Uterus (tissue), 4 donors: Measurements from ENCODE around the gene ZIC4. TPM values are rescaled to one million over a fixed set of nuclear protein-coding genes. Genes with fewer than 3 reads are reported as not detected.

ENCODE experiments used
- DNase-seq, 2 donors: peaks; one replicate each; pipeline ENCODE4 v3.0.0-alpha.2; 2019 to 2020
- H3K27ac ChIP-seq, 2 donors: fragments of 200-600 bp; sonication (generic); 1 replicate in 1 of 2; 2 replicates in 1 of 2; pipeline ENCODE4 v1.5.1; 2016 to 2018
- H3K27me3 ChIP-seq, 2 donors: fragments of 200-600 bp; sonication (generic); one replicate each; pipeline ENCODE4 v1.5.1; 2018 to 2019; ENCODE audit warnings: control low read depth in 1 of 2
- H3K36me3 ChIP-seq, 2 donors: fragments of 200-600 bp; sonication (generic); one replicate each; pipeline ENCODE4 v1.5.1; 2019; ENCODE audit warnings: control low read depth in 1 of 2
- H3K4me1 ChIP-seq, 2 donors: fragments of 200-600 bp; sonication (generic); one replicate each; pipeline ENCODE4 v1.5.1; 2018 to 2019; ENCODE audit warnings: control low read depth in 1 of 2
- H3K4me3 ChIP-seq, 2 donors: fragments of 200-600 bp; sonication (generic); 1 replicate in 1 of 2; 2 replicates in 1 of 2; pipeline ENCODE4 v1.5.1; 2018 to 2019; ENCODE audit warnings: mild to moderate bottlenecking in 1 of 2
- H3K9me3 ChIP-seq, 2 donors: fragments of 200-600 bp; sonication (generic); one replicate each; pipeline ENCODE4 v1.5.1; 2019; ENCODE audit warnings: control low read depth in 1 of 2
- CTCF ChIP-seq, 4 experiments: fragments of 200-600 bp in 2 of 4; fragments of 450-650 bp in 2 of 4; sonication (generic) in 2 of 4; IDR thresholded peaks; one replicate each; pipeline ENCODE4 v1.5.1; 2016 to 2019; ENCODE audit warnings: antibody characterized with exemption in 4 of 4, mild to moderate bottlenecking in 2 of 4, moderate library complexity in 1 of 4
- POLR2A ChIP-seq, 2 donors: fragments of 450-650 bp; IDR thresholded peaks; one replicate each; pipeline ENCODE4 v1.6.1; 2016; ENCODE audit warnings: antibody characterized with exemption in 2 of 2, mild to moderate bottlenecking in 1 of 2, moderate library complexity in 1 of 2
- intact Hi-C: fragments of 100-400 bp; cut with DNase I; formaldehyde crosslinking; loops from one replicate; pipeline ENCODE4 v1.15.1; 2023; ENCODE audit warnings: low total_unique reads
- total RNA-seq, 4 donors: library from RNA; depleted of rRNA in 3 of 4; stranded (reverse); fragments of >200 nt in 3 of 4; gene quantifications; one replicate each; pipeline versions ENCODE4 v1.1.0 to v1.2.4, GENCODE V29; 2014 to 2023
- donor health status: DM: yes; HTN: yes; CAD: no.

The ZIC4 gene
- total RNA-seq, 4 donors from 2014 or later, result not detected

- Histone ChIP-seq H3K4me3 (no peak overlapping the region), H3K27ac (no peak overlapping the region), H3K36me3 (no peaks in the 10 kb centered on the region), H3K27me3 (peaks cover 35 to 96% of the 10 kb centered on the region in 2 donors), H3K9me3 (no peaks in the 10 kb centered on the region), H3K4me1 (peaks cover 0 to 15% of the 10 kb centered on the region in 2 donors)
- no peak for TF ChIP-seq CTCF (IDR thresholded peaks at IDR 0.05)
- no peak for TF ChIP-seq POLR2A (IDR thresholded peaks at IDR 0.05)
- intact Hi-C loops, result no loop called here
- DNase-seq, result no peak
These were observed 5.5 kb upstream of the ZIC4 start for GRCh38 chr3:147411815-147412241.

GRCh38 chr3:147411238-147411814, 5.0 kb upstream of the ZIC4 start:
- peak overlapping the region in 1 of 2 donors; percentile 17 for H3K4me3 ChIP-seq
- DNase-seq, result no peak
- H3K27me3 ChIP-seq, result peaks cover 35 to 97% of the 10 kb centered on the region in 2 donors
- H3K27ac ChIP-seq, result no peak overlapping the region
- H3K4me1 ChIP-seq, result peaks cover 0 to 15% of the 10 kb centered on the region in 2 donors
- intact Hi-C loops, result no loop called here
- H3K36me3 ChIP-seq, result no peaks in the 10 kb centered on the region
- H3K9me3 ChIP-seq, result no peaks in the 10 kb centered on the region
- no peak for TF ChIP-seq POLR2A (IDR thresholded peaks at IDR 0.05)
- TF ChIP-seq CTCF (IDR thresholded peaks at IDR 0.05), result no peak

- peak overlapping the region in 1 of 2 donors; percentile 17 for H3K4me3 ChIP-seq
- H3K27me3 ChIP-seq, result peaks cover 35 to 97% of the 10 kb centered on the region in 2 donors
- intact Hi-C loops, result no loop called here
- H3K4me1 ChIP-seq, result peaks cover 0 to 15% of the 10 kb centered on the region in 2 donors
- no peaks in the 10 kb centered on the region for H3K36me3 ChIP-seq
- TF ChIP-seq CTCF (IDR thresholded peaks at IDR 0.05), result no peak
- no peak for TF ChIP-seq POLR2A (IDR thresholded peaks at IDR 0.05)
- H3K9me3 ChIP-seq, result no peaks in the 10 kb centered on the region
- DNase-seq, result no peak
- no peak overlapping the region for H3K27ac ChIP-seq
These were observed 4.3 kb upstream of the ZIC4 start for GRCh38 chr3:147410526-147411237.

GRCh38 chr3:147410116-147410525, 3.8 kb upstream of the ZIC4 start:
- TF ChIP-seq POLR2A (IDR thresholded peaks at IDR 0.05) (no peak), CTCF (IDR thresholded peaks at IDR 0.05) (no peak)
- intact Hi-C loops, result no loop called here
- H3K4me3 ChIP-seq, result peak overlapping the region in 1 of 2 donors; percentile 17
- H3K27ac ChIP-seq, result no peak overlapping the region
- H3K27me3 ChIP-seq, result peaks cover 34 to 97% of the 10 kb centered on the region in 2 donors
- no peaks in the 10 kb centered on the region for H3K9me3 ChIP-seq
- no peak for DNase-seq
- H3K4me1 ChIP-seq, result peaks cover 0 to 15% of the 10 kb centered on the region in 2 donors
- H3K36me3 ChIP-seq, result no peaks in the 10 kb centered on the region
